Testis (tissue), 3 donors: ENCODE measurements around the gene SLC9A9. TPM values are rescaled to one million over a fixed set of nuclear protein-coding genes. Genes with fewer than 3 reads are reported as not detected.

Experiments used
- DNase-seq: peaks from one replicate; pipeline ENCODE4 v3.0.0-alpha.2; 2019
- H3K27ac ChIP-seq, 2 donors: fragments of 200-600 bp; sonication (generic); one replicate each; pipeline ENCODE4 v1.5.1; 2019
- H3K27me3 ChIP-seq: fragments of 200-600 bp; sonication (generic); one replicate; pipeline ENCODE4 v1.5.1; 2019
- H3K36me3 ChIP-seq: fragments of 200-600 bp; sonication (generic); one replicate; pipeline ENCODE4 v1.5.1; 2017; ENCODE audit warnings: low read depth; ENCODE audit errors: missing control alignments
- H3K4me1 ChIP-seq: fragments of 200-600 bp; sonication (generic); one replicate; pipeline ENCODE4 v1.5.1; 2019
- H3K4me3 ChIP-seq, 2 donors: fragments of 200-600 bp; sonication (generic); one replicate each; pipeline ENCODE4 v1.5.1; 2017 to 2019
- H3K9me3 ChIP-seq: fragments of 200-600 bp; sonication (generic); one replicate; pipeline ENCODE4 v1.5.1; 2017
- CTCF ChIP-seq, 3 experiments: fragments of 450-650 bp in 2 of 3; fragments of 200-600 bp in 1 of 3; sonication (generic) in 1 of 3; IDR thresholded peaks; one replicate each; pipeline ENCODE4 v1.5.1; 2016 to 2019; ENCODE audit warnings: antibody characterized with exemption in 3 of 3, mild to moderate bottlenecking in 2 of 3, moderate library complexity in 1 of 3
- POLR2A ChIP-seq: fragments of 450-650 bp; IDR thresholded peaks from one replicate; pipeline ENCODE4 v1.6.1; 2017; ENCODE audit warnings: antibody characterized with exemption, mild to moderate bottlenecking, moderate library complexity
- WGBS, 2 donors: methylation state at CpG; one replicate each; pipeline ENCODE4 v1.1.5; 2018; 5-methylcytosine and 5-hydroxymethylcytosine counted together
- intact Hi-C: fragments of 100-400 bp; cut with DNase I; formaldehyde crosslinking; loops from one replicate; pipeline ENCODE4 v1.15.1; 2023; ENCODE audit warnings: low total_unique reads
- polyA plus RNA-seq: library from polyadenylated mRNA; stranded (reverse); fragments of 350-450 nt; fragmentation: Illumina TruSeq; extraction: RNeasy Lipid Tissue Mini Kit (QIAGEN cat#74804); gene quantifications from one replicate; pipeline ENCODE4 v1.2.3, GENCODE V29; 2014; ENCODE audit warnings: low read depth, low replicate concordance; ENCODE audit not compliant: insufficient read depth
- total RNA-seq, 2 donors: library from RNA; depleted of rRNA; stranded (reverse); fragments of >200 nt; gene quantifications; one replicate each; pipeline ENCODE4 v1.2.3, GENCODE V29; 2016

The SLC9A9 gene
- total and polyA plus RNA-seq, 3 donors from 2014 or later, result 2.7 to 6.6 (median 4.3) TPM

GRCh38 chr3:143757691-143758090 is 90.6 kb downstream of the SLC9A9 start:
- no peak for DNase-seq
- H3K4me3 ChIP-seq, result no peak overlapping the region
- H3K27ac ChIP-seq, result no peak overlapping the region
- no peaks in the 10 kb centered on the region for H3K27me3 ChIP-seq
- intact Hi-C loops, result no loop called here
- no peaks in the 10 kb centered on the region for H3K36me3 ChIP-seq
- TF ChIP-seq POLR2A, result no peak
- no peak for TF ChIP-seq CTCF (IDR thresholded peaks at IDR 0.05)
- no peaks in the 10 kb centered on the region for H3K9me3 ChIP-seq
- H3K4me1 ChIP-seq, result no peaks in the 10 kb centered on the region
- WGBS, 2 donors, result 78 to 86% methylated on average over 4 of the region's 4 CpGs

- intact Hi-C loops, result no loop called here
- TF ChIP-seq CTCF (IDR thresholded peaks at IDR 0.05), result no peak
- TF ChIP-seq POLR2A, result no peak
- DNase-seq, result no peak
- Histone ChIP-seq H3K4me1 (no peaks in the 10 kb centered on the region), H3K27me3 (no peaks in the 10 kb centered on the region), H3K36me3 (no peaks in the 10 kb centered on the region), H3K4me3 (no peak overlapping the region), H3K27ac (no peak overlapping the region), H3K9me3 (no peaks in the 10 kb centered on the region)
- WGBS, 2 donors, result 88 to 93% methylated on average over 2 of the region's 2 CpGs
Measured at GRCh38 chr3:143755978-143756377, 92.3 kb downstream of the SLC9A9 start.

GRCh38 chr3:143754090-143754489 is 94.2 kb downstream of the SLC9A9 start:
- Histone ChIP-seq H3K36me3 (no peaks in the 10 kb centered on the region), H3K27me3 (no peaks in the 10 kb centered on the region), H3K4me3 (no peak overlapping the region), H3K9me3 (no peaks in the 10 kb centered on the region), H3K27ac (no peak overlapping the region), H3K4me1 (no peaks in the 10 kb centered on the region)
- no peak for TF ChIP-seq CTCF (IDR thresholded peaks at IDR 0.05)
- TF ChIP-seq POLR2A, result no peak
- no peak for DNase-seq
- intact Hi-C loops, result no loop called here
- WGBS, 2 donors, result 58 to 73% methylated on average over 1 of the region's 1 CpG

- Histone ChIP-seq H3K27ac (no peak overlapping the region), H3K27me3 (no peaks in the 10 kb centered on the region), H3K4me1 (no peaks in the 10 kb centered on the region), H3K9me3 (no peaks in the 10 kb centered on the region), H3K36me3 (no peaks in the 10 kb centered on the region), H3K4me3 (no peak overlapping the region)
- intact Hi-C loops, result no loop called here
- TF ChIP-seq CTCF (IDR thresholded peaks at IDR 0.05) (no peak), POLR2A (no peak)
- no peak for DNase-seq
Measured at GRCh38 chr3:143753456-143753855, 94.8 kb downstream of the SLC9A9 start.

GRCh38 chr3:143753006-143753405 is 95.3 kb downstream of the SLC9A9 start:
- Histone ChIP-seq H3K27me3 (no peaks in the 10 kb centered on the region), H3K4me3 (no peak overlapping the region), H3K36me3 (no peaks in the 10 kb centered on the region), H3K9me3 (no peaks in the 10 kb centered on the region), H3K4me1 (no peaks in the 10 kb centered on the region), H3K27ac (no peak overlapping the region)
- DNase-seq, result no peak
- no peak for TF ChIP-seq POLR2A
- TF ChIP-seq CTCF (IDR thresholded peaks at IDR 0.05), result no peak
- intact Hi-C loops, result no loop called here
- 40 to 46% methylated on average over 1 of the region's 1 CpG for WGBS, 2 donors
